Suprapubic skin (tissue), 3 donors: ENCODE results near the gene GAK.

ENCODE experiments used
- CTCF ChIP-seq, 2 donors: fragments of 200-600 bp in 1 of 2; fragments of 450-650 bp in 1 of 2; sonication (generic) in 1 of 2; IDR thresholded peaks; one replicate each; pipeline ENCODE4 v1.5.1; 2016 to 2019; ENCODE audit warnings: antibody characterized with exemption in 2 of 2, mild to moderate bottlenecking in 1 of 2, moderate library complexity in 1 of 2
- POLR2A ChIP-seq, 2 donors: fragments of 450-650 bp; IDR thresholded peaks; one replicate each; pipeline ENCODE4 v1.6.1; 2017; ENCODE audit warnings: antibody characterized with exemption in 2 of 2, mild to moderate bottlenecking in 2 of 2, moderate library complexity in 2 of 2

- no peak for TF ChIP-seq CTCF (IDR thresholded peaks at IDR 0.05)
- TF ChIP-seq POLR2A (IDR thresholded peaks at IDR 0.05): no peak
These were observed 44.1 kb downstream of the GAK start for GRCh38 chr4:888029-888428.
